Non-pigmented ciliary epithelial cell (primary cell): ENCODE data around the gene GRB7.
"Not testable (repeated sequence)": the region's sequence is repeated elsewhere in the genome, so short reads cannot be mapped to it uniquely, and the experiment has no call there.

Source experiments
- DNase-seq: peaks from one replicate; pipeline ENCODE4 v3.0.0-alpha.2; 2010; ENCODE audit warnings: low read depth

Gene GRB7

DNA sequence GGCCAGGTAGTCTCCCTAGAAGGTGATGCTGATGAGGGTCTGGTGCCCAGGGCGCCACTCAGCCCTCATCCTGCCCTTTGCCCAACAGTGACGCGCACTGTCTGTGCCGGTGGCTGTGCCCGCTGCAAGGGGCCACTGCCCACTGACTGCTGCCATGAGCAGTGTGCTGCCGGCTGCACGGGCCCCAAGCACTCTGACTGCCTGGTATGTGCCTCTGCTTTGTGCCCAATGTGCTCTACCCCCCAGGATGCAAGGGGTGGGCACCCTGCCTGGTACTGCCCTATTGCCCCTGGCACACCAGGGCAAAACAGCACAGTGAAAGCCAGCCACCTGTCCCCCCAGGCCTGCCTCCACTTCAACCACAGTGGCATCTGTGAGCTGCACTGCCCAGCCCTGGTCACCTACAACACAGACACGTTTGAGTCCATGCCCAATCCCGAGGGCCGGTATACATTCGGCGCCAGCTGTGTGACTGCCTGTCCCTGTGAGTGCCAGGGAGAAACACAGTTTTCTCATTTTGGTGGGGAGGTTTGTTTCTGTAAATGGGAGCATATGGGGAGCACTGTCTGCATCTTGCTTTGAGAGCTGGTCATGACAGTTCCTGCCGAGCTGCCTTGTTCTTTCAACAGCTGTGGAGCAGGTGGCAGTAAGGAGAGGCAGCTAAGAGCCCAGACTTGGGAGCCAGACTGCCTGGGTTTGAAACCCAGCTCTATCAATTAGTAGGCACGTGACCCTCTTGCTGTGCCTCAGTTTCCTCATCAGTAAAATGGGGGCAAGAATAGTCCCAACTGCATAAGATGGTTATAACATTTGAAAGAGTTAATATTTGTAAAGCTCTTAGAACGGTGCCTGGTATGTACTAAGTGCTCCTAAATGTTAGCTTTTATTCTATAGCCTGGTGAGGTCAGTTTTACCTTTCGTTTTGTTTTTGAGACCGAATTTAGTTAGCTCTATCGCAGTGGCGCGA is 27.5 kb upstream of the GRB7 start:
- DNase-seq, result no peak

- DNase-seq, result not testable (repeated sequence)
These were observed 26.7 kb upstream of the GRB7 start for GRCh38 chr17:39711071-39711470.

DNA sequence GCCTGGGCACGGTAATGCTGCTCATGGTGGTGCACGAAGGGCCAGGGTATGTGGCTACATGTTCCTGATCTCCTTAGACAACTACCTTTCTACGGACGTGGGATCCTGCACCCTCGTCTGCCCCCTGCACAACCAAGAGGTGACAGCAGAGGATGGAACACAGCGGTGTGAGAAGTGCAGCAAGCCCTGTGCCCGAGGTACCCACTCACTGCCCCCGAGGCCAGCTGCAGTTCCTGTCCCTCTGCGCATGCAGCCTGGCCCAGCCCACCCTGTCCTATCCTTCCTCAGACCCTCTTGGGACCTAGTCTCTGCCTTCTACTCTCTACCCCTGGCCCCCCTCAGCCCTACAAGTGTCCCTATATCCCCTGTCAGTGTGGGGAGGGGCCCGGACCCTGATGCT is 25.9 kb upstream of the GRB7 start:
- no peak for DNase-seq

GRCh38 chr17:39714234-39714633 is 23.5 kb upstream of the GRB7 start:
- no peak for DNase-seq

DNA sequence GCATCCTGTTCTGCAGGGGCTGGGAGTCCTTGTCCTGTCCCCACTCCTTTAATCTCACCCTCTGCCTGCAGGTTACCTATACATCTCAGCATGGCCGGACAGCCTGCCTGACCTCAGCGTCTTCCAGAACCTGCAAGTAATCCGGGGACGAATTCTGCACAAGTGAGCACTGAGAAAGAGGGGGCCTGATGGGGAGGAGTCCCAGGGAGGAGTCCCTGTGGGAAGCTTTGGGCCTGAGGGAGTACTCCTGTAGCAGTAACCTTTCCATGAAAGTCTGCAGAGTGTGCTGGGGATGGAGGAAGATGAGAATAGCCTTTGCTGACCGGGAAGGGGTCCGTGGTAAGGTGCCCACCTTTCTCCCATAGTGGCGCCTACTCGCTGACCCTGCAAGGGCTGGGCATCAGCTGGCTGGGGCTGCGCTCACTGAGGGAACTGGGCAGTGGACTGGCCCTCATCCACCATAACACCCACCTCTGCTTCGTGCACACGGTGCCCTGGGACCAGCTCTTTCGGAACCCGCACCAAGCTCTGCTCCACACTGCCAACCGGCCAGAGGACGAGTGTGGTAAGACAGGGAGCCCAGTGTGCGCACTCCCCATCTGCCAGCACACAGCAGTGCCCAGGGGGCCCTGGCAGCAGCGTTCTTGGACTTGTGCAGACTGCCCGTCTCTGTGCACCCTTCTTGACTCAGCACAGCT is 22.2 kb upstream of the GRB7 start:
- DNase-seq, result no peak

DNA sequence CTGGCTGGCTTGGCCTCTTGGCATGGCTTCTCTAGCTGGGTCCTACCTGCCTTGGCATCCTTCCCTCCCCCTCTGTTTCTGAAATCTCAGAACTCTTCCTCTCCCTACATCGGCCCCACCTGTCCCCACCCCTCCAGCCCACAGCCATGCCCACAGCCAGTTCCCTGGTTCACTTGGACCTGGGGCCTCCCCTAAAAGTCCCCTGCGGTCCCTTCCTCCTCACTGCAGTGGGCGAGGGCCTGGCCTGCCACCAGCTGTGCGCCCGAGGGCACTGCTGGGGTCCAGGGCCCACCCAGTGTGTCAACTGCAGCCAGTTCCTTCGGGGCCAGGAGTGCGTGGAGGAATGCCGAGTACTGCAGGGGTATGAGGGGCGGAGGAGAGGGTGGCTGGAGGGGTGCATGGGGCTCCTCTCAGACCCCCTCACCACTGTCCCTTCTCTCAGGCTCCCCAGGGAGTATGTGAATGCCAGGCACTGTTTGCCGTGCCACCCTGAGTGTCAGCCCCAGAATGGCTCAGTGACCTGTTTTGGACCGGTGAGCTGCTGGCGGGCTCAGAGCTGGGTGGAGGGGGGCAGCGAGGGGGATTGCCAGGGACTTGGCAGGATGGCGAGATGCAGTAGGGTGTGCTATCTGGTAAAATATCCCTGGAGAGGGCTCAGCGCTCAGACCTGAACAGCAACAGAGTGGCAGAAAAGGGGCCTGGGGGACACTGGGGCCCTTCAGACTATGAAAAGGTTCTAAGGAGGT is 21.5 kb upstream of the GRB7 start:
- no peak for DNase-seq

- no peak for DNase-seq
These were observed 20.7 kb upstream of the GRB7 start for GRCh38 chr17:39716879-39717536.

GRCh38 chr17:39717660-39718059 is 20.1 kb upstream of the GRB7 start:
- DNase-seq, result no peak

GRCh38 chr17:39719563-39720355 is 18.0 kb upstream of the GRB7 start:
- no peak for DNase-seq

DNA sequence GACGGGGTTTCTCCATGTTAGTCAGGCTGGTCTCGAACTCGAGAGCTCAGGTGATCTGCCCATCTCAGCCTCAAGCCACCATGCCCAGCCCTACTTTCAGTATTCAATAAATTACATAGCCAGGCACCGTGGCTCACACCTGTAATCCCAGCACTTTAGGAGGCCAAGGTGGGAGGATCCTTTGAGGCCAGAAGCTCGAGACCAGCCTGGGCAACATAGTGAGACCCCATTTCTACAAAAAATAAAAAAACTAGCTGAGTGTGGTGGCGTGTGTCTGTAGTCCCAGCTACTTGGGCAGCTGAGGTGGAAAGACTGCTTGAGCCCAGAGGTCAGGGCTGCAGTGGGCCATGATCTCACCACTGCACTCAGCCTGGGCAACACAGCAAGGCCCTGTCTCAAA is 15.6 kb upstream of the GRB7 start:
- DNase-seq, result no peak

GRCh38 chr17:39722965-39723848 is 14.5 kb upstream of the GRB7 start:
- DNase-seq, result no peak

GRCh38 chr17:39724731-39725130 is 13.0 kb upstream of the GRB7 start:
- no peak for DNase-seq

DNA sequence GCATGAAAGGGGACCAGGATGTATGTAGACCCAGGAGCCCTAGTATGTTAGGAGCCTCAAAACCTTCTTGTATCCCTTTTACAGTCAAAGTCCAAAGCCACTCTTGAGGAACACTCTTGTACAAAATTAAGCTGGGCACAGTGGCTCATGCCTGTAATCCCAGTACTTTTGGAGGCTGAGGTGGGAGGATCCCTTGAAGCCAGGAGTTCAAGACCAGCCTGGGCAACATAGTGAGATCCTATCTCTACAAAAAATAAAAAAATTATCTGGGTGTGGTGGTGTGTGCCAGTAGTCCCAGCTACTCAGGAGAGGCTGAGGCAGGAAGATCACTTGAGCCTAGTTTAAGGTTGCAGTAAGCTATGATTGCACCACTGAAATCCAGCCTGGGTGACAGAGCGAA is 11.8 kb upstream of the GRB7 start:
- DNase-seq, result not testable (repeated sequence)

DNA sequence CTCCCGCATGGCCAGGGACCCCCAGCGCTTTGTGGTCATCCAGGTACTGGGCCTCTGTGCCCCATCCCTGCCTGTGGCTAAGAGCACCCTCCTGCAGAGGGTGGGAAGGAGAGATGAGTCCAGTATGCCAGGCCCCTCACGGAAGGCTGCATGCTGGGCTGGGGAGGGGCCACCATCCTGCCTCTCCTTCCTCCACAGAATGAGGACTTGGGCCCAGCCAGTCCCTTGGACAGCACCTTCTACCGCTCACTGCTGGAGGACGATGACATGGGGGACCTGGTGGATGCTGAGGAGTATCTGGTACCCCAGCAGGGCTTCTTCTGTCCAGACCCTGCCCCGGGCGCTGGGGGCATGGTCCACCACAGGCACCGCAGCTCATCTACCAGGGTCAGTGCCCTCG is 11.1 kb upstream of the GRB7 start:
- DNase-seq, result no peak

DNA sequence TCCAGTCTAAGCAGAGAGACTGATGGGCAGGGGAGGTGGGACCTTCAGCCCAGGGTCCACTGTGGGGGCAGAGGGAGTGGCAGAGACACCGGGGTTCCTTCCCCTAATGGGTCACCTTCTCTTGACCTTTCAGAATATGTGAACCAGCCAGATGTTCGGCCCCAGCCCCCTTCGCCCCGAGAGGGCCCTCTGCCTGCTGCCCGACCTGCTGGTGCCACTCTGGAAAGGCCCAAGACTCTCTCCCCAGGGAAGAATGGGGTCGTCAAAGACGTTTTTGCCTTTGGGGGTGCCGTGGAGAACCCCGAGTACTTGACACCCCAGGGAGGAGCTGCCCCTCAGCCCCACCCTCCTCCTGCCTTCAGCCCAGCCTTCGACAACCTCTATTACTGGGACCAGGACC is 10.2 kb upstream of the GRB7 start:
- no peak for DNase-seq

DNA sequence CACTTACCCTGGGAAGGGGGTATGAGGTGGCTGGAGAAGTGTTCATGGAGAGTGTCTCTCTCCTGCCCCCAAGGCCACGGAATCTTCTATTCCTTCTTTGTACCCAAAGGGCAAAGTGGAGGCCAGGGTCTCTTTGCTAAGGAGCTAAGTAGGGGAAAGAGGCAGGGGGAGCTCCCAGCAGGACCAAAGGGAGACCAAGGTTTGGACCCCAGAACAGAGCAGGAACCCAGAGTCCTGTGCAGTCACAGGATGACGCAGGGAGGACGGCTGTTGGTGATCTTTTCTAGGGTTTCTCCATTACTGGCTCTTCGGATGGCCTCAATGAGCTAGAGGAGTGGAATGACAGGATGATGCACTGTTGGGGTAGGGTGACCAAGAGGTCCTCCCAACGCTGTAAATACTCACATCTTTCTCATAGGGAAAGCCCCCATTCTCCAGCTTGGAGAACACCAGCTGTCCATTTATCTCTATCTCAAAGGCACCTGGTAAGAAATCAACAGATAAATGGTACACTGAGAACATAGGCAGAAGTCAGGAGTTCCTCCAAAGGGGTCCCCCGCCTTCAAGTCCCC is 8.4 kb upstream of the GRB7 start:
- no peak for DNase-seq

- no peak for DNase-seq
These were observed 7.4 kb upstream of the GRB7 start, which contains the start of gene MIEN1 for GRCh38 chr17:39730095-39730921. TSS of gene MIEN1 (minus strand) at chr17:39730532. CDS start at chr17:39730495, 37 bp downstream.

GRCh38 chr17:39732586-39732985 is 5.2 kb upstream of the GRB7 start:
- DNase-seq, result no peak

DNA sequence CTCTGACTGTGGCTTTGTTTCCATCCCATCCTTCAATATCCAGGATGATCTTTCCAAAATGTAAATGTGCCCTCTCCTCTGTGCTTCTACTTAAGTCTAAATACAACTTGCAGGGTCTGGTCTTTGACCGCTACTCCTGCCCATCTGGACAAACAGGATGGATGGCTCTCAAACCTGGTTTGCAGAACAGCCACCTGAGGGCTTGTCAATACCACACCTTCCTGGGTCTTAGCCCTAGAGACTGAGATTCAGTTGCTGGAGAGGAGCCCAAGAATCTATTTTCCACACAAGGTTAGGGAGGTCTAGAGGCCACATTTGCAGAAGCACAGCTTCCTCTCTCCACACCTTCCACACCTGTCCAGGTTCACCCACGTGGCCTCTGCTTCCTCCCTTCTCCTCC is 1.9 kb upstream of the GRB7 start:
- DNase-seq, result no peak
